Pancreas (tissue), 10 donors: ENCODE data around the gene SEMG1. TPM values are rescaled to one million over a fixed set of nuclear protein-coding genes. Genes with fewer than 3 reads are reported as not detected.

ENCODE experiments used
- ATAC-seq, 4 donors: fragments of 200-7000 bp; cut with Tn5 transposase; one replicate each; pipeline versions ENCODE4 v1.8.0 to v1.9.1; 2020; ENCODE audit warnings: mild to moderate bottlenecking in 4 of 4, moderate library complexity in 4 of 4
- DNase-seq, 6 donors: peaks; one replicate each; pipeline ENCODE4 v3.0.0-alpha.2; 2020
- FAIRE-seq: peaks from 2 replicates; lab custom pipeline; 2012; peaks lifted over from hg19 to GRCh38; lab: Jason Lieb, UNC
- H3K27ac ChIP-seq, 4 donors: fragments of 200-600 bp; sonication (generic); 1 replicate in 3 of 4; 2 replicates in 1 of 4; pipeline versions ENCODE4 v1.5.0 to v1.8.0; 2020
- H3K27me3 ChIP-seq, 4 donors: fragments of 200-600 bp; one replicate each; pipeline ENCODE4 v1.8.0; 2021
- H3K36me3 ChIP-seq, 3 donors: fragments of 200-600 bp; sonication (generic) in 1 of 3; one replicate each; pipeline versions ENCODE4 v1.5.0 to v1.8.0; 2020 to 2021
- H3K4me1 ChIP-seq, 3 donors: fragments of 200-600 bp; one replicate each; pipeline ENCODE4 v1.8.0; 2021
- H3K4me3 ChIP-seq, 4 donors: fragments of 200-600 bp; sonication (generic) in 2 of 4; one replicate each; pipeline versions ENCODE4 v1.5.0 to v1.8.0; 2020 to 2021
- H3K9me3 ChIP-seq, 4 donors: fragments of 200-600 bp; one replicate each; pipeline ENCODE4 v1.8.0; 2021
- CTCF ChIP-seq, 4 donors: fragments of 200-600 bp; sonication (generic) in 3 of 4; IDR thresholded peaks; one replicate each; pipeline versions ENCODE4 v1.5.0 to v1.8.0; 2021; ENCODE audit warnings: antibody characterized with exemption in 4 of 4
- WGBS, 2 donors: extraction: QIAGEN DNeasy Blood & Tissue Kit; methylation state at CpG; one replicate each; pipeline ENCODE4 v1.1.7; 2013; 5-methylcytosine and 5-hydroxymethylcytosine counted together
- intact Hi-C, 3 donors: fragments of 100-400 bp; cut with DNase I; formaldehyde crosslinking; loops; one replicate each; pipeline versions ENCODE4 v1.11.1 to v1.14.2; 2022
- polyA plus RNA-seq, 2 donors: library from polyadenylated mRNA; stranded (reverse); fragments of 200-250 nt; gene quantifications; one replicate each; pipeline ENCODE4 v1.2.3, GENCODE V29; 2013
- total RNA-seq, 6 donors: library from RNA; stranded (reverse); fragmentation: NEBNext Ultra II Directional in 4 of 6; extraction: Animal tissue kit (Norgen Biotek cat#: 25700) in 4 of 6; gene quantifications; one replicate each; pipeline versions ENCODE4 v1.2.1 to v1.2.4, GENCODE V29; 2021 to 2023
- donor health status: healthy with polysubstance abuse.
- donor health status: DM: no; HTN: no; CAD: no; lungs with moderate emphysema.
- donor health status: DM: no; HTN: no; CAD: no.
- donor health status: control.
- donor health status: control.
- donor health status: Bipolar disorder and iron deficiency.
- donor health status: DM: yes; HTN: yes; CAD: no.
- donor health status: DM: no; HTN: no; CAD: no.
- donor health status: DM: no; HTN: no; CAD: no.
- donor health status: DM: yes; HTN: yes; CAD: no.

SEMG1 gene
- total and polyA plus RNA-seq, 8 donors = not detected

- Histone ChIP-seq H3K9me3 (no peaks in the 10 kb centered on the region), H3K27ac (no peak overlapping the region), H3K4me3 (no peak overlapping the region), H3K27me3 (no peaks in the 10 kb centered on the region), H3K36me3 (no peaks in the 10 kb centered on the region), H3K4me1 (peaks cover 4 to 7% (median 5%) of the 10 kb centered on the region in 3 donors)
- no peak for ATAC-seq
- FAIRE-seq = no peak
- WGBS, 2 donors = 81% methylated on average over 3 of the region's 3 CpGs
- no peak for DNase-seq
- intact Hi-C loops = no loop called here
- TF ChIP-seq CTCF (IDR thresholded peaks at IDR 0.05) = no peak
Measured at GRCh38 chr20:45257161-45257560, 50.3 kb downstream of the SEMG1 start.

GRCh38 chr20:45257711-45258110 is 50.9 kb downstream of the SEMG1 start:
- intact Hi-C loops = no loop called here
- no peaks in the 10 kb centered on the region for H3K36me3 ChIP-seq
- no peaks in the 10 kb centered on the region for H3K27me3 ChIP-seq
- no peak for ATAC-seq
- DNase-seq = no peak
- no peak overlapping the region for H3K4me3 ChIP-seq
- peaks cover 4 to 7% (median 5%) of the 10 kb centered on the region in 3 donors for H3K4me1 ChIP-seq
- FAIRE-seq = no peak
- WGBS, 2 donors = 77 to 88% methylated on average over 7 of the region's 7 CpGs
- no peak for TF ChIP-seq CTCF (IDR thresholded peaks at IDR 0.05)
- H3K27ac ChIP-seq = no peak overlapping the region
- H3K9me3 ChIP-seq = no peaks in the 10 kb centered on the region

- H3K27ac ChIP-seq = no peak overlapping the region
- no peak overlapping the region for H3K4me3 ChIP-seq
- H3K27me3 ChIP-seq = no peaks in the 10 kb centered on the region
- H3K4me1 ChIP-seq = peaks cover 4 to 7% (median 5%) of the 10 kb centered on the region in 3 donors
- DNase-seq (no peak), ATAC-seq (no peak), FAIRE-seq (no peak)
- no peaks in the 10 kb centered on the region for H3K36me3 ChIP-seq
- no peaks in the 10 kb centered on the region for H3K9me3 ChIP-seq
- no peak for TF ChIP-seq CTCF (IDR thresholded peaks at IDR 0.05)
- intact Hi-C loops = no loop called here
- WGBS, 2 donors = 87 to 91% methylated on average over 3 of the region's 3 CpGs
Measured at GRCh38 chr20:45258259-45258658, 51.4 kb downstream of the SEMG1 start.

GRCh38 chr20:45258664-45259063 is 51.8 kb downstream of the SEMG1 start:
- TF ChIP-seq CTCF (IDR thresholded peaks at IDR 0.05) = no peak
- ATAC-seq (no peak), DNase-seq (no peak), FAIRE-seq (no peak)
- no peaks in the 10 kb centered on the region for H3K9me3 ChIP-seq
- WGBS, 2 donors = 38 to 39% methylated on average over 2 of the region's 2 CpGs
- H3K4me3 ChIP-seq = no peak overlapping the region
- no peak overlapping the region for H3K27ac ChIP-seq
- intact Hi-C loops = no loop called here
- no peaks in the 10 kb centered on the region for H3K27me3 ChIP-seq
- H3K36me3 ChIP-seq = no peaks in the 10 kb centered on the region
- H3K4me1 ChIP-seq = peaks cover 4 to 7% (median 5%) of the 10 kb centered on the region in 3 donors

Other genes starting within 250 kb of the SEMG1 start
- 10 to 100 TPM in 2 of 6 donors, 1 to 10 TPM in 4; 4.9 to 12.4 (median 7.4) TPM for gene TOMM34, start 246.6 kb upstream of the SEMG1 start, total RNA-seq
- 10 to 100 TPM in 1 of 2 donors, 1 to 10 TPM in 1; 7.4 to 18.6 TPM for gene TOMM34, start 246.6 kb upstream of the SEMG1 start, polyA plus RNA-seq
- 10 to 100 TPM in 3 of 6 donors, 1 to 10 TPM in 3; 7.1 to 18.9 (median 10.4) TPM for gene STK4, start 240.5 kb upstream of the SEMG1 start, total RNA-seq
- 1 to 10 TPM; 3.7 to 5.0 TPM for gene STK4, start 240.5 kb upstream of the SEMG1 start, polyA plus RNA-seq
- gene KCNS1, start 105.9 kb upstream of the SEMG1 start, total RNA-seq = 1 to 10 TPM in 1 of 6 donors, under 1 TPM in 4, not detected in 1; 0.04 to 1.3 (median 0.16) TPM
- gene KCNS1, start 105.9 kb upstream of the SEMG1 start, polyA plus RNA-seq = under 1 TPM; 0.04 to 0.05 TPM
- not detected for gene WFDC5, start 91.9 kb upstream of the SEMG1 start, total RNA-seq
- not detected for gene WFDC5, start 91.9 kb upstream of the SEMG1 start, polyA plus RNA-seq
- not detected for gene WFDC12, start 82.6 kb upstream of the SEMG1 start, total RNA-seq
- not detected for gene WFDC12, start 82.6 kb upstream of the SEMG1 start, polyA plus RNA-seq
- 1 to 10 TPM in 2 of 6 donors, under 1 TPM in 1, not detected in 3; 0.67 to 1.9 (median 1.4) TPM for gene PI3, start 32.1 kb upstream of the SEMG1 start, total RNA-seq
- under 1 TPM; 0.40 to 0.72 TPM for gene PI3, start 32.1 kb upstream of the SEMG1 start, polyA plus RNA-seq
- not detected for gene SEMG2, start 14.3 kb downstream of the SEMG1 start, total RNA-seq
- gene SEMG2, start 14.3 kb downstream of the SEMG1 start, polyA plus RNA-seq = not detected
- 10 to 100 TPM in 4 of 6 donors, 1 to 10 TPM in 2; 4.4 to 51.1 (median 24.1) TPM for gene SLPI, start 47.5 kb downstream of the SEMG1 start, total RNA-seq
- 10 to 100 TPM; 27.3 to 49.4 TPM for gene SLPI, start 47.5 kb downstream of the SEMG1 start, polyA plus RNA-seq
- gene RBPJL, start 99.8 kb downstream of the SEMG1 start, total RNA-seq = 100 to 1,000 TPM; 169 to 591 (median 427) TPM
- gene RBPJL, start 99.8 kb downstream of the SEMG1 start, polyA plus RNA-seq = 1,000 to 10,000 TPM; 1,163 to 1,575 TPM
- gene MATN4, start 101.3 kb downstream of the SEMG1 start, total RNA-seq = 1 to 10 TPM in 5 of 6 donors, under 1 TPM in 1; 0.89 to 6.4 (median 2.3) TPM
- gene MATN4, start 101.3 kb downstream of the SEMG1 start, polyA plus RNA-seq = 1 to 10 TPM; 1.5 to 3.1 TPM
- 100 to 1,000 TPM in 2 of 6 donors, 10 to 100 TPM in 4; 50.9 to 208 (median 56.0) TPM for gene SDC4, start 141.4 kb downstream of the SEMG1 start, total RNA-seq
- 10 to 100 TPM; 48.2 to 54.8 TPM for gene SDC4, start 141.4 kb downstream of the SEMG1 start, polyA plus RNA-seq
- 10 to 100 TPM; 11.1 to 19.0 (median 16.5) TPM for gene SYS1, start 156.1 kb downstream of the SEMG1 start, total RNA-seq
- gene SYS1, start 156.1 kb downstream of the SEMG1 start, polyA plus RNA-seq = 10 to 100 TPM in 1 of 2 donors, 1 to 10 TPM in 1; 9.6 to 13.7 TPM
- gene TP53TG5, start 171.3 kb downstream of the SEMG1 start, total RNA-seq = under 1 TPM in 1 of 6 donors, not detected in 5; 0.44 TPM
- not detected for gene TP53TG5, start 171.3 kb downstream of the SEMG1 start, polyA plus RNA-seq
- gene DBNDD2, start 201.3 kb downstream of the SEMG1 start, total RNA-seq = 10 to 100 TPM; 11.6 to 25.7 (median 17.9) TPM
- 10 to 100 TPM; 21.2 to 31.0 TPM for gene DBNDD2, start 201.3 kb downstream of the SEMG1 start, polyA plus RNA-seq
- gene PIGT, start 209.1 kb downstream of the SEMG1 start, total RNA-seq = 10 to 100 TPM; 35.3 to 59.1 (median 46.2) TPM
- 10 to 100 TPM; 60.7 to 69.1 TPM for gene PIGT, start 209.1 kb downstream of the SEMG1 start, polyA plus RNA-seq